Measurements from ENCODE around the gene FXYD1.
"Not testable (repeated sequence)": the region's sequence is repeated elsewhere in the genome, so short reads cannot be mapped to it uniquely, and the experiment has no call there.

FXYD1 gene

GRCh38 chr19:35144259-35144599, 5.6 kb downstream of the FXYD1 start:
- DNase-seq: no peak

- no peak for DNase-seq
Observed at GRCh38 chr19:35144600-35145436, 6.2 kb downstream of the FXYD1 start.

- no peak for DNase-seq
Observed at GRCh38 chr19:35146746-35147459, 8.3 kb downstream of the FXYD1 start.

GRCh38 chr19:35149463-35149862, 10.8 kb downstream of the FXYD1 start:
- DNase-seq: no peak

GRCh38 chr19:35150445-35150844, 11.8 kb downstream of the FXYD1 start:
- DNase-seq: no peak

DNA sequence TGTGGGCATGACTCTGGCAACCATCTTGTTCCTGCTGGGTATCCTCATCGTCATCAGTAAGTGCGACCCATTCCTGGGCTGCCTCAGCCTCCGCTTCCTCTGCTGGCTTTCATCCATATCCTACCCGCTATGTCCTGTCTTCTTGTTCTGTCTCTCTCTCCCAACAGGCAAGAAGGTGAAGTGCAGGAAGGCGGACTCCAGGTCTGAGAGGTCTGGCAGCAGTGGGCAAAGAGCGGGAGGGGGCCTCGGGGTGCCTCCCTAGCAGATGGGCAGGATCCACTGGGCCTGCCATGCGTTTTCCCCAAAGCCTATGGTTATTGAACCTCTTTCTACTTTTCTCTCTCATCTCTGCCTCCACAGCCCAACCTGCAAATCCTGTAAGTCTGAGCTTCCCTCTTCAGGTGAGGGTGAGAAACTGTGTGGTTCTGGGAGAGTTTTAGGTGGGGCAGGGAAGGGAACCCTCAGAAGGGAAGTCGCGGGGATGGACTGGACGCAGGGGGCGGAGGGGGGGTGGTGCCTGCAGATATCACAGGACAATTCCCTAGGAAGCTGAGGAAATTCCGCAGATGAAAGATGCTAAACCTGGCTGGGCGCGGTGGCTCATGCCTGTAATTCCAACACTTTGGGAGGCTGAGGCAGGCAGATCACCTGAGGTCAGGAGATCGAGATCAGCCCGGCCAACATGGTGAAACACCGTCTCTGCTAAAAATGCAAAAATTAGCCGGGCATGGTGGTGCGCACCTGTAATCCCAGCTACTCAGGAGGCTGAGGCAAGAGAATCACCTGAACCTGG, 12.8 kb downstream of the FXYD1 start:
- DNase-seq: no peak

DNA sequence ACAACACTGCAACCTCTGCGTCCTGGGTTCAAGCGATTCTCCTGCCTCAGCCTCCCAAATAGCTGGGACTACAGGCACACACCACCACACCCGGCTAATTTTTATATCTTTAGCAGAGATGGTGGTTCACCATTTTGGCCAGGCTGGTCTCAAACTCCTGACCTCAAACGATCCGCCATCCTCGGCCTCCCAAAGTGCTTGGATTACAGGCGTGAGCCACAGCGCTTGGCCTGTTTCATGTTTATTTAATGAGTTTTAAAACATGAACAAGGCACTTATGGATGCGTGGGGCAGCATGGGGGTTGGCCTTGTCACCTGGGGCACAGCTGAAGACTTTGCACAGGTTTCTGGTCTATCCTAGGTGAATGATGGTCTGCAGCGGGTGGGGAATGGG, 14.5 kb downstream of the FXYD1 start:
- not testable (repeated sequence) for DNase-seq

DNA sequence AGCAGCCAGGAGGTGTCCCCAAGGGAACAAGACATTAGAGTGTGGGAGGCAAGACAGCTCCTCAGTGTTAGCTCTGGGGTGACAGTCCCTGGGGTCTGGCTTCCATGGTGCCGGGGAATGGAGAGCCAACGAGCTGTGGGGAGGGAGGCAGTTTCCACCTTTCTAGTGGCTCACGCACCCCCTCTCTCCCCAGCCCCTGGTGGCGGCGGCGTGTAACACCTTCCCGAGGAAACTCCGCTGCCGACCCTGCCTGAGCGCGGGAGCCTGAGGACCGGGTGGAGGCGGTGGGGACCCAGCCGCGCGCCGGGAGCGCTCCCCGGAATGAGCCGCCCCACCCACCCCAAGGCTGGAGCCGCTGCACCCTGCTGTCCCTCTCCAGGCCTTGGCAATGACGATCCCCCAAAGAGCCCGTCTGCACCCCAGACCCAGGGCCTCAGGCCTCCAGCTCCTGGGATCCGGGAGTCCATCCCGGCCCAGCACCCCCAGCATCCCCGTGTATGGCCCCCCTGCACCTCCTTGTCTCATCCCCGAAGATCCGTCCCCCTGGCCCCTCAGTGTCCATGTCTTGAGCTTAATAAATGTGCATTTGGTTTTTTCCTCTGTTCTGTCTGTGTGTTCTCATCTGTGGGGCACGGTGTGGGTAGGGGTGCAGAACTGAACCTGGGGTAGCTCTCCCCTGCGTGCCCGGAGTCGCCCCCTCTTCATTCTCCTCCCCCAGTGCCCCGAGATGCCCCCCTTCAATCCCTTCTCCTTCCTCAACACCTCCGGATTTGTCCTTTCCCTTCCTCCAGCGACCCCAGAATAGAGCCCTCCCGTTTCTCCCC, 15.3 kb downstream of the FXYD1 start:
- no peak for DNase-seq

GRCh38 chr19:35154525-35155406, 16.1 kb downstream of the FXYD1 start, which contains the start of gene FXYD5:
FXYD5 (plus strand) TSS chr19:35154735; CDS start chr19:35155551, 816 bp downstream.
- peak; percentile 72 for DNase-seq

GRCh38 chr19:35155441-35155840, 16.8 kb downstream of the FXYD1 start:
- no peak for DNase-seq

DNA sequence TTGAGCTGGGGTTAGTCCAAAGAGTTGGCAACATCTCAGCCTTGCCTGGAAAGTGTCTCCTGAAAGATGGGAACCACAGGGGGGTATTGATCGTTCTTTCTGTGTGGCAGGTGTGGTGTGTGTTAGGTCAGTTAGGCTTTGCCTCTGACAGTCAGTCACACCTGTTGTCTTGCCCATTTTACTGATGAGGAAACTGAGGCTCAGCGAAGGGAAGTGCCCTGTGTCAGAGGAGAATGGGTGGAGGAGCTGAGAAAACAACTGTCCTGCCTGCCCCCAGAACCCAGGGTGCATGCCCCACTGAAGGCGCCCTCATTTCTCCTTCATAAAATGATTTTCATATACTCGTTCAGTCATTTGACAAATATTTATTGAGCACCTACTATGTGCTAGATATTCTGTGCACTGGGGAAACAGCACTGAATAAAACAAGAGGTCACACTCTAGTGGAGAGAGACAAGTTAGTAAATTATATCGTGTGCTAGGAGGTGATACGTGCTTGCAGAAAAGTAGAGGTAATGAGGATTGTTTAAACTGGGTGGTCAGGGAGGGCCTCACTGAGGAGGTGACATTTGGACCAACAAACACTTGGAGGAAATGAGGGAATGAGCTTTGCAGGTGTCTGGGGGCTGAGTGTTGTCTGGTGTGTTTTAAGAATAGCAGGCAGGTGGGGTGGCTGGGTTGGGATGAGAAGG, 17.5 kb downstream of the FXYD1 start:
- no peak for DNase-seq

- DNase-seq: no peak
Observed at GRCh38 chr19:35156673-35157014, 18.0 kb downstream of the FXYD1 start.

DNA sequence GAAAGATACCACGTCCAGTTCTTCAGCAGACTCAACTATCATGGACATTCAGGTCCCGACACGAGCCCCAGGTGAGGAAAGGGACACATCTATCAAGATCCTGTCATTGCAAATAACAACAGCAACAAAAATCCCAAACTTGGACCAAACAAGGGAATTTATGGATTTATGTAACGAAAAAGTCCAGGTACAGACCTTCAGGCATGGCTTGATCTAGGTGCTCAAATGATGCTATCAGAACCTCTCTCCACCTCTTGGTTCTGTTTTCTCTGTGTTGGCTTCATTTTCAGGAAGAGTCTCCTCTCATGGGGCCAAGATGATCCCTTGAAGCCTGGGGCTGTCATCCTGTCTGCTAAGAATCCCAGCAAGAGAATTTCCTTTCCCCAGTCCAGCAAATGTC, 18.8 kb downstream of the FXYD1 start:
- DNase-seq: no peak

- DNase-seq: no peak
Observed at GRCh38 chr19:35159606-35160005, 21.0 kb downstream of the FXYD1 start.

DNA sequence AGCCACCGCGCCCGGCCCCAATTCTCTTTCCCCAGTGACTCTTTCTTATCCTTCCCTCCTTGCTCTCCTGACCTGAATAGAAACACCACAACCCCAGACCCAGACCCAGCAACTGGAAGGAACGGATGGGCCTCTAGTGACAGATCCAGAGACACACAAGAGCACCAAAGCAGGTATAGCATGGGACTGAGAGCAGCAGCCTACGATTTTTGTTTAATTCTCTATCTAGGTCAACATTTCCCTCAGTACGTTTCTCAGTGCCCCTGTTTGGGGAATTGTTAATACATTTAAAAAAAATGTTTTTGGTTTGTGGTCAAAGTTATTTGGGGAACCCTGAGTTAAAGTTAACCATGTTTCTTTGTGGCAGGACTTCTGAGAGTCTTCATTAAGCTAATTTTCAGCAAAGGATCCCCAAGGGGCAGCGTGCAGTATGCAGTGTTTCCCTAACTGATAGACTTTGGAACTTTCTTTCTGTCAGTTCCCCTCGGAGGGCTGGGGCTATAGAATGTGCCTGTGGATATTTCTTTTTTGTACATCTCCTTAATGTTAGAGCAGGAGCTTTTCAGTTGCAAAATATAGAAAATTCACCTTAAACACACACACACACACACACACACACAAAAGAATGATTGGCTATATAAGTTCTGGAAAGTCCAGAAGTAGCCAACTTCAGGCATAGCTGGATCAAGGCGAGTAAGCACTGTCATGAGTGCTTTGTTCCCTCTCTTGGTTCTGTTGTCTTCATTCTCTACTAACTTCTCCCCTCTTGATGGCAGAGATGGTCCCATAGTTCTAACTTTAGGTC, 22.2 kb downstream of the FXYD1 start:
- no peak for DNase-seq

- no peak for DNase-seq
Observed at GRCh38 chr19:35161434-35161743, 22.8 kb downstream of the FXYD1 start.

DNA sequence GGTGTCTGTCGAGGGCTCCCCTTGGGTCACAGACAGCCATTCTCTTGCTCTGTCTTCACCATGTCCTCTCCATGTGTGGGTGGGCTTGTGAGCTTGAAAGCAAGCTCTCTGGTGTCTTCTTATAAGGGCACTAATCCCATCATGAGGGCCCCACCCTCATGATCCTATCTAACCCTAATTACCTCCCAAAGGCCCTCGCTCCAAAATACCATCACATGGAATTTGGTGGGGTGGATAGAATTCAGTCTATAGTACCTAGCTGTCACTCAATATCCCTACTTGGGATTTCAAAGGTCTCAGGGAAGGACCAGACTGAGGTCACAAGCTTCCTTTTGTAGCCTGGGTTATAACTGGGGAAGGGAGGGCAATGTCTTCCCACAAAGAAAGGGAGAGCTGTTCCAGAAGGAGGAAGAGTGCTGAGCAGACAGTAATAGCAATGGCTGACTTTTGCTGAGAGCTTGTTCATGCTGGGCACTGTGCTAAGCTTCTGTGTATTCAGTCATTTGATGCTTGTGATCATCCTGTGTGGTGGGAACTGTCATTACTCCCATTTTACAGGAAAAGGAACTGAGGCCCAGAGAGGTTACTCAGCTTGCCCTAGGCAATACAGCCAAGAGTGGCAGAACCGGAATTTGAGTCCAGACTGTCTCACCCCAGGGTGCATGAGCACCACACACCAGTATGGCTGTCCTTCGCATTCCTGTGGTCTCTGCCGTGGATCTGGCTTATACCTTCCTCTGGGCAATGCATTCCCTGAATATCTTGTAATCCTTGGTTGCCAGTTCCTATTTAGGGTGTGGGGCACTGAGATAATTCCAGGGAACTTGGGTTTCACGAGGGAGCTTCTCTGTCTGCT, 24.1 kb downstream of the FXYD1 start:
- peak; percentile 37 for DNase-seq

DNA sequence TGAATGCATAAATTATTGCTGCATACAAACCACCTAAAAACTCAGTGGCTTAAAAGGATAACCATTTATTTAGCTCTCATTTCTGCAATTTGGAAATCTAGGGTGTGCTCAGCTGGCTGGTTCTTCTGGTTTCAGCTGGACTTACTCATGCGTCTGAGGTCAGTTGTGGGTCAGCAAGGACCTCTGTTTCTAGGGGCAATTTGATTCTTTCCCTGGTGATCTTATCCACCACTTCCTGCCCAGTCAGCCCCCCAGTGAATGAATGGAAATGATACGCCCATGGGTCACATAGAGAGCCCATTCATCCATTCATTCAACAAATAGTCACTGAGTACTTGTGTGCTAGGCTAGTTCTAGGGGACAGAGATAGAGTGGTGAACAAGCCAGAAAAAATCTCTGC, 25.8 kb downstream of the FXYD1 start:
- DNase-seq: no peak

Measured in amniotic stem cell (primary cell).